CD4-positive, alpha-beta T cell treated with Interleukin-2 at 100 ng/mL for 4 hours (primary cell): ENCODE measurements around the gene C5AR2.
"Not testable (repeated sequence)": the region's sequence is repeated elsewhere in the genome, so short reads cannot be mapped to it uniquely, and the experiment has no call there.

Experiments
- DNase-seq: peaks from one replicate; pipeline ENCODE4 v3.0.0-alpha.2; 2020; ENCODE audit warnings: low spot score

C5AR2 gene

DNA sequence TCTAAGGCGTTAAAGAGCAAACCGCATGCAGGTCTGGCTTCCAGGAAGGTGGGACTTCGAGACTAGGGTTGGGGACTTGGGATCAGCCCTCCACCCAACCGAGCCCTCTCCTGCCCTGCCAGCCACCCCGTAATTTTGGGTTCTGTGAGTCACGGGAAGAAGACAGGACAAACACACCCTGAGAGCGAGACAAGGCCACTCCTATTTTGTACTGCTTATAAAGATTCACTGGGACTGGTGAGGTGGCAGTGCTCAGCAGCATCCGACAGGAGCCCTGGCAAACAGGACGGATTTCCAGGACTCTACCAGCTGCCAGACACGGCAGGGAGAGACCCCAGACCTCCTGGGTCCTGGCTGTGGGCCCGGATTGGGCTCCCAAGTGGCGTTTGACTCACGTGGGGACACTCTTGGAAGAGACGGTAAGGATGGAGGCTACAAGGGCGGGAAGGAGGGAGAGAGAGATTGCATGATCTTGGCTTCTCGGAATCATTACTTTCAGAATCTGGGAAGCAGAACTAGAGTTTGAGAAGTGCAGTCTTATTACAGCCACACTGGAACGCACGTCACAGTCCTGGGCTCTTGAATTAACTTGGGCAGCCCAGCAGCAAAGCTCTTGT, at the start of gene C5AR2:
C5AR2 (plus strand) TSS at position 245 of the 617 bp plus-strand sequence. CDS start 8,625 bp downstream, outside the sequence.
- DNase-seq: no peak

DNA sequence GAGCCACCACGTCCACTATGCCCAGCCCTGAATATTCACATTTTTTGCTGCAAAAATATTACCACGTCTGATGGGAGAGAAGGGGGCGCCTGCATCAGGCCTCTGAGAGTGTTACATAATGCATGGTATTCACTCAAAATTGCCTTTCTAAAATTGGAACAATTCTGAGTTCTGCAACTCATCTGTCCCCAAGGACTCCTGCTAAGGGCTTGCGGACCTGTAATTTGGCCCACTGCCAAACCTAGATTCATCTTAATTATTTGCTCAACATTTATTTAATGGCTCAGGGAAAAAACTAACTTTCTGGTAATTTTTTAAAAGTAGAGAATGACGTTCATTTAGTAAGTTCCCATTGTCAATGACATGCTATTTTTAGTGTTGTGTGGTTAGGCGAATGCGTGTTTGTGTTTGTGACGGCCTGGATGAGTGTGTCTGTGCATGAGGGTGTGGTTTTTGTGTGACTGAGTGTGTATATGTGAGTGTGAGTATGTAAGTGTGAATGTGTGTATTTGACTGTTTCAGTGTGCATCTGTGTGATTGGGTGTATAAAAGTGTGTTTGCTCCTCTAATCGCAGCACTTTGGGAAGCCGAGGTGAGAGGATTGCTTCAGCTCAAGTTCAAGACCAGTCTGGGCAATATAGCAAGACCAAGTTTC, 48.4 kb upstream of the C5AR2 start:
- no peak for DNase-seq

DNA sequence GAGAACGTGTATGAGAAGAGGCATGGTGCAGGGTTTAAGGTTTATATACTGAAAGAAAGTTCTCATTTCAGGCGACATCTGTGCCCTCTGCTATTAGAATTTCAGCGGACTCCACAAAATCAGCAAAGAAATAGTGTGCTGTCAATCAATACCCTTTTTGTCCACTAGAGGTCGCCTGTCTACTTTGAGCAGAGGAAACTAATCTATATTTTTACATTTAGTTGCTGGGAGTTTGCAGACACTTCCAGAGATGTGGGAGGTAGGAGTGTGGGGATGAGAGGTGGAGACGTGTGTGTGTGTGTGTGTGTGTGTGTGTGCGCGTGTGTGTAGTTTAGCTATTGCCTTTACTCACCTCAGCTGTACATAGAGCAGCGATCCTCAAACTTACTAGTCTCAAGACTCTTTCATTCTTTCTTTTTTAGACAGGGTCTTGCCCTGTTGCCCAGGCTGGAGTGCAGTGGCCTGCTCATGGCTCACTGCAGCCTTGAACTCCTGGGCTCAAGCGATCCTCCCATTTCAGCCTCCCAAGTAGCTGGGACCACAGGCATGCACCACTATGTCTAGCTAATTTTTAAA, 47.6 kb upstream of the C5AR2 start:
- DNase-seq: peak; percentile 79

DNA sequence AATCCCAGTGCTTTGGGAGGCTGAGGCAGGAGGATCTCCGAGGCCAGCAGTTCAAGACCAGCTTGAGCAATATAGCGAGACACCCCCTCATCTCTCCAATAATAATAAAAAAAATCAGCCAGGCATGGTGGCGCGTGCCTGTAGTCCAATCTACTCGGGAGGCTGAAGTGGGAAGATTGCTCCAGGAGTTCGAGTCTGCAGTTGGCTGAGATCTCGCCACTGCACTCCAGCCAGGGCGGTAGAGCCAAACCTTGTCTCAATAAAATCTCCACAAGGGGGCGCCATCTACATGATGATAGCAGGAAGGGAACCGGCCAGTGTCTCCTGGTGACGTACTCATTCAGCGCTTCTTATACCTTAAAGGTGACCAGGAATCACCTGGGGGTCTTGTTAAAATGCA, 35.9 kb upstream of the C5AR2 start:
- peak; percentile 89 for DNase-seq

- DNase-seq: not testable (repeated sequence)
Observed at GRCh38 chr19:47300867-47301266, 31.1 kb upstream of the C5AR2 start.

- no peak for DNase-seq
Observed at GRCh38 chr19:47302249-47302648, 29.7 kb upstream of the C5AR2 start.

DNA sequence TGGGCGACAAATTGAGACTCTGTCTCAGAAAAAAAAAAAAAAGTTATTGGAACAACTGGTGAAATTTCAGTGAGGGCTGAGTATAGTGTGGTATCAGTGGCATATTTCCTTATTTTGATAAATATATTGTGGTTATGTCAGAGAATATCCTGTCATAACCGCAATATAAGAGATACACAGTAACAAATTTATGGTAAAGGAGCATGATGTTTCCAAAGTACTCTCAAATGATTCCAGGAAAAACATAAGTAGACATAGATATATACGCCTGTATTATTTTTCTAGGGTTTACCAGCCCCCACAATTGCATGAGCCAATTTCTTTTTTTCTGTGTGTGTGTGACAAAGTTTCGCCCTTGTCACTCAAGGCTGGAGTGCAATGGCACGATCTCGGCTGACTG, 28.0 kb upstream of the C5AR2 start:
- no peak for DNase-seq

DNA sequence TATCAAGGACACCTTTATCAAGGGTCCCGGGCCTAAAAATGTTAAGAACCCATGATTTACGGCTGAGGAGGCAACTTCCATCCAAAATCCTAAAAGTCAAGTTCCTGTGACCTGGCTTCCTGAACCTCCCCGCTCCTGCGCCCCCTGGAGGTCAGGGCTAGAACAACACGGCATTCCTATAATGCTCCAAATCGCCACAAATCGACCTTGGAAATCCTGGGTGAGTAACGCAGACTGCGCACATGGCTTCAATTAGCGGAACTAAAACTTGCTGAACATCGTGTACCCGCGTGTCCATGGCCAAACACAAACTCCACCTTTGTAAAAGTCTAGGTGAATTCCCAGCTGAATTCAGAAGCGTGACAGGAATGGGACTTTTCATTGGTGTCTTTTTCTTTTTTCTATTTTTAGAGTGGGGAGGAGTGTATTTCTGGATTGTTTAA, 26.6 kb upstream of the C5AR2 start:
- DNase-seq: peak; percentile 59

DNA sequence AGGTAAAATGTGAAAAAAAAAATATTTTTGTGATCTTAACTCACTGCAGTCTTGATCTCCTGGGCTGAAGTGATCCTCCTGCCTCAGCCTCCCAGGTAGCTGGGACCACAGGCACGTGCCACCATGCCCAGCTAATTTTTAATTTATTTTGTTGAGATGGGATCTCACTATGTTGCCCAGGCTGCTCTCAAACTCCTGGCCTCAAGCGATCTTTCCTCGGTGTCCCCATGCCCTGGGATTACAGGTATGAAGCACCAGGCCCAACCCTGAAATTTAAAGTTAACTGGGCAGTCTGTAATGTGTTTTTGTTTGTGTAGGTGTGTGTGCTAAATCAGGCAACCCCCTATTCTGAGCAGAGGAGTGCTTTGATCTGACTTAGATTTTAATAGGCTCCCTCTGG, 25.7 kb upstream of the C5AR2 start:
- DNase-seq: no peak

DNA sequence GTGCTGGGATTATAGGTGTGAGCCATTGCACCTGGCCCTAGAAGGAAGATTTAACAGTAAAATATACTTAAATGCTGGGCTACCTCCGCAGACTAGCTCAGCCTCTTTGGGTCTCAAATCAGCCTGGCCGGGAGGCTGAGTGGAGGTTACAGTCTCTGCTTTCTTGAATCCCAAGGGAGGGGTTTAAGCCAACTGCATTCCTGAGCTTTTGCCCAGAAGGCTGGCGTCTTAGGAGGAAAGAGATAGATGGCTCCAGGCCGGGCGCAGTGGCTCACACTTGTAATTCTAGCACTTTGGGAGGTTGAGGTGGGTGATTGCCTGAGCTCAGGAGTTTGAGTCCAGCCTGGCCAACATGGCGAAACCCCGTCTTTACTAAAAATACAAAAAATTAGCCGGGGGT, 22.9 kb upstream of the C5AR2 start:
- no peak for DNase-seq

GRCh38 chr19:47309608-47310007, 22.4 kb upstream of the C5AR2 start, which contains the start of gene C5AR1:
C5AR1 (plus strand) TSS chr19:47309861; CDS start chr19:47309896, 35 bp downstream.
- DNase-seq: no peak

DNA sequence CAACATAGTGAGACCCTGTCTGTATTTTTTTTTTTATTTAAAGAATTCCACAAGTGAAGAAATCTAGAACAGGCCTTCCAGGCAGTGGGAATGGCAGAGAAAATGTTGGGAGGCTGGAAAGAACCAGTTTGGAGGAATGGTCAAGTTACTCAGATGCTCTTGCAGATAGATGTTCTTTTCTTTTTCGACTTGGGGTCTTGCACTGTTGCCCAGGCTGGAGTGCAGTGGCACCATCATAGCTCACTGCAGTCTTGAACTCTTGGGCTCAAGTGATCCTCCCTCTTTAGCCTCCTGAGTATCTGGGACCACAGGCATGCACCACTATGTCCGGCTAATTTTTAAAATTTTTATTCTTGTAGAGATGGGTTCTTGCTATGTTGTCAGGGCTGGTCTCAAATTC, 21.7 kb upstream of the C5AR2 start:
- DNase-seq: no peak

DNA sequence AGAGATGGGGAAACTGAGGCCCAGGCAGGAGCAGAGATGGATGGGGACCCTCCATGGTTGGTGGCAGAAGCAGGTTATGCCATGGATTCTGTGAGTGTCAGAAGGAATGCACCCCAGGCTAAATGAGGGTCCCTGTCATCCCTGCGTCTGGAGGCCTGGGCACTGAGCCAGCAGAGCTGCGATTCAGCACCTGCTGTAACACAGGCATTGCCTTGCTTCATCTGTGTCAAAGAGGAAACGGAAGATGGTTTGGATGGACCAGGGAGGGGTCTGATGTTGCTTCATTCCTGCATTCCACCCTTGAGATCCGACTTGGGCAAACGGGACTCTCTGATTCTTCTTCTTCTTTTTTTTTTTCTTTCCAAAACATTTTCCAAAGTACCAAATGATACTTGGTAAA, 21.2 kb upstream of the C5AR2 start:
- DNase-seq: no peak

- DNase-seq: no peak
Observed at GRCh38 chr19:47312366-47313006, 19.5 kb upstream of the C5AR2 start.

GRCh38 chr19:47313754-47314295, 18.1 kb upstream of the C5AR2 start:
- DNase-seq: no peak

GRCh38 chr19:47315125-47315821, 16.7 kb upstream of the C5AR2 start:
- peak; percentile 17 for DNase-seq

- DNase-seq: no peak
Observed at GRCh38 chr19:47316513-47316912, 15.5 kb upstream of the C5AR2 start.

- no peak for DNase-seq
Observed at GRCh38 chr19:47319923-47320871, 11.8 kb upstream of the C5AR2 start.

DNA sequence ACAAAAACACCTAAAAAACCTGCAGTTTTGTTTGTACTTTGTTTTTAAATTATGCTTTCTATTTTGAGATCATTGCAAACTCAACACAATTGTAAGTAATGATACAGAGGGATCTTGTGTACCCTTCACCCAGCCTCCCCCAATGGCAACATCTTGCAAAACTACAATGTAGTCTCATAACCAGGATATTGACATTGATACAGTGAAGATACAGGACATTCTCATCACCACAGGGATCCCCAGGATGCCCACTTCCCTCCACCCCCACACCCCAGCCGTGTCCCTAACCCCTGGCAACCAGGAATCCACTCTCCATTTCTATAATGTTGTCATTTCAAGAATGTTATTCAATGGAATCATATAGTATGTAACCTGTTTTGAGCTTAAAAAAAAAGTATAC, 10.3 kb upstream of the C5AR2 start:
- DNase-seq: no peak

DNA sequence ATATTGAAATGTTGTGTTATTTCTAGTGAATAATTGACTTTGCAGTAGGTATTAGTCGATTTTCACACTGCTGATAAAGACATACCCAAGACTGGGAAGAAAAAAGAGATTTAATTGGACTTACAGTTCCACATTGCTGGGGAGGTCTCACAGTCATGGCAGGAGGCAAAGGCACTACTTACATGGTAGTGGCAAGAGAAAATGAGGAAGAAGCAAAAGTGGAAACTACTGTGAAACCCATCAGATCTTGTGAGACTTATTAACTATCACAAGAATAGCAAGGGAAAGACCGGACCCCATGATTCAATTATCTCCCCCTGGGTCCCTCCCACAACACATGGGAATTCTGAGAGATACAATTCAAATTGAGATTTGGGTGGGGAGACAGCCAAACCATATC, 9.9 kb upstream of the C5AR2 start:
- DNase-seq: no peak

DNA sequence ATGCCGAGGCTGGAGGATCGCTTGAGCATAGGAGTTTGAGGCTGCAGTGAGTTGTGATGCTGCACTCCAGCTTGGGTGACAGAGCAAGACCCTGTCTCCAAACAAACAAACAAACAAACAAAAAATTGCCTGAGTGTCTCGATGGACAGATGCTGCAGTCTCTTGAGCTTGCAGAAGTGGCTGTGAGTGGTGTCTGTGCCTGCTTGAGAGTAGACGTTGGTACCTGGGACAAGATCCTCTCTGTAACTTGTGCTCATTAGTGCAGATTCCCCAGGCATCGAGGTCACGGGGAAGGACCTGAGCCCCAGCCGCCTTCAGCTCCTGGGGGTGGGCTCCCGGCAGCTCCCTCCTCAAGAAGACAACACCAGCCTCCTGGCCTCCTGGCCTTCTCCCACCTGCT, 8.6 kb upstream of the C5AR2 start:
- no peak for DNase-seq
